Trophoblast cell (in vitro differentiated cells and primary cell): Measurements from ENCODE around the gene DTX3.
"Not testable (repeated sequence)": the region's sequence is repeated elsewhere in the genome, so short reads cannot be mapped to it uniquely, and the experiment has no call there.

Source experiments
- DNase-seq, 2 donors: peaks; one replicate each; pipeline ENCODE4 v3.0.0-alpha.2; 2016
- H2AFZ ChIP-seq: 2 replicates; pipeline ENCODE4 v1.6.1; 2013; ENCODE audit warnings: low read length, moderate library complexity, mild to moderate bottlenecking; ENCODE audit not compliant: insufficient read depth, poor library complexity
- H2AK5ac ChIP-seq: 2 replicates; pipeline ENCODE4 v1.6.1; 2013; ENCODE audit warnings: mild to moderate bottlenecking, low read length
- H2BK120ac ChIP-seq: 2 replicates; pipeline ENCODE4 v1.6.1; 2013; ENCODE audit warnings: low read length, mild to moderate bottlenecking, moderate library complexity; ENCODE audit not compliant: insufficient read depth, poor library complexity
- H2BK12ac ChIP-seq: 2 replicates; pipeline ENCODE4 v1.6.1; 2013; ENCODE audit warnings: mild to moderate bottlenecking, low read length, moderate library complexity
- H2BK5ac ChIP-seq: 2 replicates; pipeline ENCODE4 v1.6.1; 2013; ENCODE audit warnings: low read length, low read depth, moderate library complexity, mild to moderate bottlenecking; ENCODE audit not compliant: poor library complexity
- H3K14ac ChIP-seq: 2 replicates; pipeline ENCODE4 v1.6.1; 2013; ENCODE audit warnings: mild to moderate bottlenecking, low read length
- H3K18ac ChIP-seq: 2 replicates; pipeline ENCODE4 v1.6.1; 2013; ENCODE audit warnings: mild to moderate bottlenecking, low read length
- H3K23ac ChIP-seq: 2 replicates; pipeline ENCODE4 v1.6.1; 2013; ENCODE audit warnings: low read length
- H3K27ac ChIP-seq: 2 replicates; pipeline ENCODE4 v1.5.1; 2013; ENCODE audit warnings: low read depth, mild to moderate bottlenecking, inconsistent platforms, low read length, moderate library complexity
- H3K27me3 ChIP-seq: 2 replicates; pipeline ENCODE4 v1.6.1; 2013; ENCODE audit warnings: inconsistent platforms, mild to moderate bottlenecking, low read length, moderate library complexity; ENCODE audit not compliant: insufficient read depth
- H3K36me3 ChIP-seq, 2 experiments: 1 replicate in 1 of 2; 2 replicates in 1 of 2; pipeline ENCODE4 v1.6.1; 2013; ENCODE audit warnings: low read length in 2 of 2, mild to moderate bottlenecking in 2 of 2, moderate library complexity in 1 of 2; ENCODE audit not compliant: insufficient read depth in 2 of 2, control insufficient read depth in 1 of 2
- H3K4ac ChIP-seq: 2 replicates; pipeline ENCODE4 v1.6.1; 2013; ENCODE audit warnings: low read depth, mild to moderate bottlenecking, low read length, moderate library complexity
- H3K4me1 ChIP-seq, 2 experiments: 1 replicate in 1 of 2; 2 replicates in 1 of 2; pipeline ENCODE4 v1.6.1; 2013; ENCODE audit warnings: low read length in 2 of 2, mild to moderate bottlenecking in 2 of 2, moderate library complexity in 1 of 2; ENCODE audit not compliant: insufficient read depth in 2 of 2, control insufficient read depth in 1 of 2
- H3K4me2 ChIP-seq: 2 replicates; pipeline ENCODE4 v1.6.1; 2013; ENCODE audit warnings: inconsistent platforms, mild to moderate bottlenecking, low read length, moderate library complexity
- H3K4me3 ChIP-seq: 2 replicates; pipeline ENCODE4 v1.5.1; 2013; ENCODE audit warnings: mild to moderate bottlenecking, low read depth, low read length, inconsistent platforms
- H3K79me1 ChIP-seq: one replicate; pipeline ENCODE4 v1.6.1; 2013; ENCODE audit warnings: low read length
- H3K79me2 ChIP-seq: 2 replicates; pipeline ENCODE4 v1.6.1; 2013; ENCODE audit warnings: low read length, mild to moderate bottlenecking; ENCODE audit not compliant: control insufficient read depth, insufficient read depth, poor library complexity
- H3K9ac ChIP-seq: 2 replicates; pipeline ENCODE4 v1.6.1; 2013; ENCODE audit warnings: mild to moderate bottlenecking, low read length
- H3K9me3 ChIP-seq: 2 replicates; pipeline ENCODE4 v1.6.1; 2013; ENCODE audit warnings: low read depth, mild to moderate bottlenecking, control low read depth, inconsistent platforms, low read length; ENCODE audit not compliant: insufficient read depth
- H4K12ac ChIP-seq: 2 replicates; pipeline ENCODE4 v1.6.1; 2013; ENCODE audit warnings: low read depth, mild to moderate bottlenecking, low read length, moderate library complexity
- H4K8ac ChIP-seq: 2 replicates; pipeline ENCODE4 v1.6.1; 2013; ENCODE audit warnings: low read depth, mild to moderate bottlenecking, low read length, moderate library complexity
- H4K91ac ChIP-seq: one replicate; pipeline ENCODE4 v1.6.1; 2013; ENCODE audit warnings: low read depth, mild to moderate bottlenecking, low read length, moderate library complexity
- WGBS: extraction: QIAGEN DNeasy Blood & Tissue Kit; methylation state at CpG from one replicate; pipeline ENCODE4 v1.1.7; 2013; ENCODE audit warnings: missing lambda C conversion rate; ENCODE audit not compliant: insufficient read length, insufficient coverage; ENCODE audit errors: extremely low coverage; 5-methylcytosine and 5-hydroxymethylcytosine counted together

Gene DTX3

GRCh38 chr12:57654042-57654441 is 49.4 kb downstream of the DTX3 start:
- H2BK120ac ChIP-seq, result no peak overlapping the region
- no peak overlapping the region for H3K9ac ChIP-seq
- H3K14ac ChIP-seq, result no peak overlapping the region
- no CpG with 5 or more reads among the region's 3 CpGs for WGBS
- no peaks in the 10 kb centered on the region for H3K4me1 ChIP-seq
- no peak overlapping the region for H4K12ac ChIP-seq
- H2AFZ ChIP-seq, result no peak overlapping the region
- H3K36me3 ChIP-seq, result no peaks in the 10 kb centered on the region
- H3K9me3 ChIP-seq, result peaks cover 13% of the 10 kb centered on the region
- no peak overlapping the region for H2AK5ac ChIP-seq
- H2BK12ac ChIP-seq, result no peak overlapping the region
- H3K4ac ChIP-seq, result no peak overlapping the region
- H3K27me3 ChIP-seq, result no peaks in the 10 kb centered on the region
- no peak overlapping the region for H4K91ac ChIP-seq
- H3K23ac ChIP-seq, result no peak overlapping the region
- no peak overlapping the region for H3K27ac ChIP-seq
- H4K8ac ChIP-seq, result no peak overlapping the region
- H3K18ac ChIP-seq, result no peak overlapping the region
- H3K4me2 ChIP-seq, result no peak overlapping the region
- H3K79me1 ChIP-seq, result no peaks in the 10 kb centered on the region
- H2BK5ac ChIP-seq, result no peak overlapping the region
- H3K4me3 ChIP-seq, result no peak overlapping the region
- H3K79me2 ChIP-seq, result no peaks in the 10 kb centered on the region
- DNase-seq, result no peak

GRCh38 chr12:57655541-57656240 is 51.1 kb downstream of the DTX3 start:
- Histone ChIP-seq H3K9me3 (peaks cover 17% of the 10 kb centered on the region), H3K4me3 (no peak overlapping the region), H4K8ac (no peak overlapping the region), H3K9ac (no peak overlapping the region), H3K4me2 (no peak overlapping the region), H3K27ac (no peak overlapping the region), H2BK5ac (no peak overlapping the region), H3K23ac (no peak overlapping the region), H3K79me2 (no peaks in the 10 kb centered on the region), H4K91ac (no peak overlapping the region), H3K36me3 (no peaks in the 10 kb centered on the region), H3K27me3 (no peaks in the 10 kb centered on the region), H2BK120ac (no peak overlapping the region), H3K4ac (no peak overlapping the region), H2AFZ (no peak overlapping the region), H3K79me1 (no peaks in the 10 kb centered on the region), H3K18ac (no peak overlapping the region), H2BK12ac (no peak overlapping the region), H2AK5ac (no peak overlapping the region), H4K12ac (no peak overlapping the region), H3K4me1 (no peaks in the 10 kb centered on the region), H3K14ac (no peak overlapping the region)
- no peak for DNase-seq
- no CpG with 5 or more reads among the region's 23 CpGs for WGBS

GRCh38 chr12:57656408-57656807 is 51.8 kb downstream of the DTX3 start:
- not testable (repeated sequence) for H3K14ac ChIP-seq, H4K12ac ChIP-seq, H2AK5ac ChIP-seq, H3K4me3 ChIP-seq, H3K27me3 ChIP-seq, H3K9ac ChIP-seq, H3K79me1 ChIP-seq, H3K36me3 ChIP-seq, H3K79me2 ChIP-seq, H2BK12ac ChIP-seq, H4K8ac ChIP-seq, H3K23ac ChIP-seq, H3K27ac ChIP-seq, DNase-seq, H4K91ac ChIP-seq, H2BK5ac ChIP-seq, H3K4ac ChIP-seq, H3K4me2 ChIP-seq, H2AFZ ChIP-seq, H2BK120ac ChIP-seq, H3K18ac ChIP-seq, H3K4me1 ChIP-seq
- H3K9me3 ChIP-seq, result peaks cover 17% of the 10 kb centered on the region
- no CpG with 5 or more reads among the region's 4 CpGs for WGBS

- Histone ChIP-seq H3K9me3 (peaks cover 18% of the 10 kb centered on the region), H3K18ac (no peak overlapping the region), H4K12ac (no peak overlapping the region), H3K36me3 (no peaks in the 10 kb centered on the region), H4K91ac (no peak overlapping the region), H3K79me2 (no peaks in the 10 kb centered on the region), H2BK5ac (no peak overlapping the region), H3K14ac (no peak overlapping the region), H2AK5ac (no peak overlapping the region), H2AFZ (no peak overlapping the region), H3K4me1 (no peaks in the 10 kb centered on the region), H2BK120ac (no peak overlapping the region), H4K8ac (no peak overlapping the region), H3K27me3 (no peaks in the 10 kb centered on the region), H3K4me2 (no peak overlapping the region), H3K23ac (no peak overlapping the region), H3K4ac (no peak overlapping the region), H3K27ac (no peak overlapping the region), H3K9ac (no peak overlapping the region), H3K4me3 (no peak overlapping the region), H2BK12ac (no peak overlapping the region), H3K79me1 (no peaks in the 10 kb centered on the region)
- no peak for DNase-seq
- WGBS, result no CpG with 5 or more reads among the region's 3 CpGs
These were observed 53.1 kb downstream of the DTX3 start for GRCh38 chr12:57657744-57658143.
